ENCODE results near the gene LMTK2. TPM values are rescaled to one million over a fixed set of nuclear protein-coding genes. Genes with fewer than 3 reads are reported as not detected.

LMTK2 gene
- total RNA-seq (2014; rRNA removed; shearing (Covaris generic)) = 23.1 and 26.8 TPM in 2 replicates

GRCh38 chr7:98106647-98107312 lies at the start of gene LMTK2:
LMTK2 (plus strand) TSS chr7:98106862; CDS start chr7:98107178, 316 bp downstream.
- peak; percentile 98 for DNase-seq (ENCODE audit: low spot score)

DNA sequence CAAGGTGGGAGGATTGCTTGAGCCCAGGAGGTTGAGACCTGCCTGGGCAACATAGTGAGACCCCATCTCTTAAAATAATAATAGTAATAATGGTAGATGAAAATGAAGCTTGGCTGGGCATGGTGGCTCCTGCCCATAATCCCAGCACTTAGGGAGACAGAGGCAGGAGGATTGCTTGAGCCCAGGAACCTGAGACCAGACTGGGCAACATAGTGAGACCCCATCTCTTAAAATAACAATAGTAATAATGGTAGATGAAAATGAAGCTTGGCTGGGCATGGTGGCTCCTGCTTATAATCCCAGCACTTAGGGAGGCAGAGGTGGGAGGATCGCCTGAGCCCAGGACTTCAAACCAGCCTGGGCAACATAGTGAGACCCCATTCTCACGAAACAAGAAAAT lies 49.5 kb upstream of the LMTK2 start:
- no peak for DNase-seq (ENCODE audit: low spot score)

- DNase-seq (ENCODE audit: low spot score) = no peak
Observed at GRCh38 chr7:98058186-98058585, 48.5 kb upstream of the LMTK2 start.

DNA sequence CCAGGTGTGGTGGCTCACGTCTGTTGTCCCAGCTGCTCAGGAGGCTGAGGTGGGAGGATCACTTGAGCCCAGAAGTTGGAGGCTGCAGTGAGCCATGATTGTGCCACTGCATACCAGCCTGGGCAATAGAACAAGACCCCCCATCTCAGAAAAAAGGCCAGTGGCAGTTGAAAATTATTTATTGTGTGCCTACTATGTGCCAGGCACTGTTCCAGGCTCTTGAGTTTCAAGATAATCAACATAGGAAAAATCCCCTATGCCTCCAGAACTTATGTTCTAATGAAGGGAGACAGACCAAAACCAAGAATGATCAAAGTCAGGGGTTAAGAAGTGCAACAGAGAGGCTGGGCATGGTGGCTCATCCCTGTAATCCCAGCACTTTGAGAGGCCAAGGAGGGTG lies 42.4 kb upstream of the LMTK2 start:
- DNase-seq (ENCODE audit: low spot score) = no peak

GRCh38 chr7:98066208-98066607 lies 40.5 kb upstream of the LMTK2 start:
- DNase-seq (ENCODE audit: low spot score) = no peak

DNA sequence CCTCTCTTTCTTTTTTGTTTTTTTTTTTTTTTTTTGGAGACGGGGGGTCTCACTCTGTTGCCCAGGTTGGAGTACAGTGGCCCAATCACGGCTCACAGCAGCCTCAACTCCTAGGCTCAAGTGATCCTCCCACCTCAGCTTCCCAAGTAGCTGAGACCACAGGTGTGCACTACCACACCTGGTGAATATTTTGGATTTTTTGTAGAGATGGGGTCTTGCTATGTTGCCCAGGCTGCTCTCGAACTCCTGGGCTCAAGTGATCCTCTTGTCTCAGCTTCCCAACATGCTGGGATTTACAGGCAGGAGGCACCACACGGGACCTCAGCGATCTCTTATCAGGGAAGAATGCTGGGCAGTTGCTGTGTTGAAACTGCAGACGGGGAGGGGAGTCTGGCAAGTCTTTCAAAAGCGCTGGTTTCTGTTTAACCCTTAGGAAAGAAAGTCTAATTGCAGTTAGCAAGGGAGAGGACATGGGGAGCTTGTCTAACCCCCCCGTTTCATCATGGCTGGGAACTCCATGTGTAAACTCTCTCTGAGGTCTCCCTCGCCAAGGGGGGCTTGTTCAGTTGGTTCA lies 39.6 kb upstream of the LMTK2 start:
- DNase-seq (ENCODE audit: low spot score) = no peak

- no peak for DNase-seq (ENCODE audit: low spot score)
Observed at GRCh38 chr7:98073047-98073446, 33.6 kb upstream of the LMTK2 start.

DNA sequence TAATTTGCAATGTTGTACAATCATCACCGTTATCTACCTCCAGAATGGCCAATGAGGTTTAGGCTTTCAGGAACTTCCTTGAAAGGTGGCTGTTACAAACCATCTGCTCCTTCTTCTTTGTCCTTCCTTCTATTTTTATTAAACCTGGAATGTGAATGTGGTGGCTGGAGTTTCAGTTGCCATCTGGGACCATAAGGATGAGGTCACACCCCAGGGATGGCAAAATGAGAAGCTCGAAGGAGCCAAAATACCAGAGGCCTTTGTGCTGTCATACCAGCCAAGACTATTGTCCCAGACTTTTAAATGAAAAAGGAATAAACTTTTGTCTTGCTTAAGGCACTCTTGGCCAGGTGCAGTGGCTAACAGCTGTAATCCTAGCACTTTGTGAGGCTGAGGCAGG lies 30.9 kb upstream of the LMTK2 start:
- no peak for DNase-seq (ENCODE audit: low spot score)

- no peak for DNase-seq (ENCODE audit: low spot score)
Observed at GRCh38 chr7:98077762-98078161, 28.9 kb upstream of the LMTK2 start.

DNA sequence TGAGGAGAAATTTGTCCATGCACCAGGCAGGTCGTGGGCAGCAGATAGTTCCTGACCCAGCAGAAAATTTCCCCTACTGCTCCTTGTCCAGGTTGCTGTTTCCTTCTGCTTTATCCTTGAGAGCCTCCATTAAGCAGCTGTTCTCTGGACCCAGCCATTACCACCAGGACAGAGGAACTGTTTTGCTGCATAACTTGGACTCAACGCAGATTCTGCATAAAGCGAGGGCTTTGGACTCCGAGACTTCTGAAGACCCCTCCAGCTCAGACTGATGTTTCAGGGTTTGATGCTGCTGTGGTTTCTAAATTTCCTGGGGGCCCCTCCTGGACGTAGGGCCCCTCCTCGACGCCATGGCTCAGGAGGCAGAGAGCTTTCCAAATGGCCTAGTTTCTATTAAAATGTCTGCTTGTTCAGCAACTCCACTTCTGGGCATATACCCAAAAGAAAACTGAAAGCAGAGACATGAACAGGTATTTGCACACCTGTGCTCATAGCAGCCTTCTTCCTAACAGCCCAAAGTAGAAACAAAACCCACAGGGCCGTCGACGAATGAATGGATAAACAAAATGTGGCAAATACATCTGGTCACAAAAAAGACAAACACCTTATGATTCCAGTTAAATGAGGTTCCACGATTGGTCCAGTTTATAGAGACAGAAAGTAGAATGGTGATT lies 28.3 kb upstream of the LMTK2 start:
- no peak for DNase-seq (ENCODE audit: low spot score)

DNA sequence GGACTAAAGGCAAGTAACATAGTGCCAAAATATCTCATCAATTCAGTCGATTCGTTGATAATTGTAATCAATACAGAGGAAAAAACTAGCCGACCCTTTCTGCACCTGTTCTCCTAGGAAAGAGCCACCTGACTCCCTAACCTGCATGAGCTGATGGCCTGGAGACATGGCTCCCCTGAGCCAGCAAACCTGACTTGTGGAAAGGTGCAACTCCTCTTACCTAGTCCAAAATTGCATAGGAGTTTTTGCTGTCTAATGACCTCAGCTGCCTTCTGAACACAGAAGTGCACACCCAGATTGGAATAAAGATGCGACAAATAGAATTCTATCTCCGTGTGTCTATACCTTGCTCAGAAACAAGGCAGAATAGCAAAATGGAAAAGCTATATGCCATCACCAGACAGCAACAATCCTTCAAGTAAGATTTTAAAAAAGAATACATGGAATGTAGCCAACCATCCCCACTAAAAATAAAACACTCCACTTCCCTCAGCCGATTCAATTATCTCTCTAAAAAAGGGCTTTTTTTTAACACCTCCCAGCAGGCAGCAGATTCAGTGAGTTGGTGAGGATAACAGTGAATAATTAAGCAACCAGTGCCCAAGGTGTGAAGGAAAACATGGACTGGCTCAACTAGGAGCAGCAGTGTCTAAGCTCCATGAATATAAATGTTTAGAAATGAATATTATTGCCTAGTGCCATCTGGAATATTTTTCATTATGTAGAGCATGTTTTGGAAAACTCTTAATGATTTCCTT lies 26.6 kb upstream of the LMTK2 start:
- DNase-seq (ENCODE audit: low spot score) = no peak

GRCh38 chr7:98081319-98081718 lies 25.3 kb upstream of the LMTK2 start:
- DNase-seq (ENCODE audit: low spot score) = no peak

- peak; percentile 26 for DNase-seq (ENCODE audit: low spot score)
Observed at GRCh38 chr7:98084631-98085030, 22.0 kb upstream of the LMTK2 start.

DNA sequence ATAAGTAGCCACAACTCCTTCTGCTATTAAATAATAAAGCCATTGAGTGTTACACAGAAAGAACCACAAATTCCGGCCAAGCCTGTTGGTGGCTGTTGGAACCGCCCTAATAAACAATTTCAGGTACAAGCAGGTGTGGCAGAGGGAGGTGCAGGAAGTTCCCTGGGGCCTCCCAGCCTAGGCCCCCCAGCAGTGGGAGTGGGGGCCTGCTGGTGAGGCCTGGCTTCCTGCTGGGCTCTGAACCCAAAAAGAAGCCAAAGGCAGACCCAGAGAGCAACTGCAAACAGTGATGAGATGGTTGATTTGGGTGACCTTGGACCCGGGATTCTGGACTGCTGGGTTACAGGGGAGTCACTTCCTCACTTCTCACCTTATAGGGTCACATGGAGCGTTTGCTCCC lies 21.0 kb upstream of the LMTK2 start:
- peak; percentile 86 for DNase-seq (ENCODE audit: low spot score)

GRCh38 chr7:98086281-98086718 lies 20.4 kb upstream of the LMTK2 start:
- DNase-seq (ENCODE audit: low spot score) = peak; percentile 99

DNA sequence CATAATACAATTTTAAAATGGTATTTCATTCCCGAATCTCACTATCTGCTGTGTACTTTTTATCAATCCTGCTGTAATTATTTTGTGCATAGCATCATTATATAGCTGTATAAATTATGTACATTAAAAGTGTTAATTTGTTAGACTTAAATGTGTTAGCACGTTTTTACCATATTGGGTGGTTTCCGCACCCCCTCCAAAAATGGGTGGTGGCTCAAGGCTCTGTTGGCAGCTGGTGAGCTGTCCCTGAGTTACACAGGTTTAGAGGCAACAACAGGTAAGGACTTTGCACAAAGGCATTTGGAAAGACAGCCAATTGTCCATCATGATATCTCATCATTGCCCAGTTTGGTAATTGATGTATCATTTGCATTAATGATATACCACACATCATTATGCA lies 18.6 kb upstream of the LMTK2 start:
- no peak for DNase-seq (ENCODE audit: low spot score)

DNA sequence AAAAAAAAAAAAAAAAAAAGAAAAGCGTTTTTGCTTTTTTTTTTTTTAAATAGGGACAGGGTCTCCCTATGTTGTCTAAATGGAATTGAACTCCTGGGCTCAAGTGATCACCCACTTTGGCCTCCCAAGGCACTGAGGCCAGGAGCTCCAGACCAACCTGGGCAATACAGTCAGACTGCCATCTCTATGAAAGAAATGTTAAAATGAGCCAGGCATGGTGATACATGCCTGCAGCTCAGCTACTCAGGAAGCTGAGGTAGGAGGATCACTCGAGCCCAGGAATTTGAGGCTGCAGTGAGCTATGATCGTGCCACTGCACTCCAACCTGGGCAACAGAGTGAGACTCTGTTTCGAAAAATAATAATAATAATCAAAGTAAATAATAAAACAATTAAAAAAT lies 16.5 kb upstream of the LMTK2 start:
- DNase-seq (ENCODE audit: low spot score) = no peak

GRCh38 chr7:98091061-98091460 lies 15.6 kb upstream of the LMTK2 start:
- DNase-seq (ENCODE audit: low spot score) = no peak

- DNase-seq (ENCODE audit: low spot score) = no peak
Observed at GRCh38 chr7:98091523-98091922, 15.1 kb upstream of the LMTK2 start.

- DNase-seq (ENCODE audit: low spot score) = no peak
Observed at GRCh38 chr7:98097042-98097645, 9.5 kb upstream of the LMTK2 start.

- DNase-seq (ENCODE audit: low spot score) = no peak
Observed at GRCh38 chr7:98100088-98100487, 6.6 kb upstream of the LMTK2 start.

GRCh38 chr7:98102170-98102569 lies 4.5 kb upstream of the LMTK2 start:
- DNase-seq (ENCODE audit: low spot score) = no peak

Data from HT-29 (cell line).